TTC549 (cell line): ENCODE results near the gene SYNM.

Experiments
- FAIRE-seq: peaks from 2 replicates; lab custom pipeline; 2012; peaks lifted over from hg19 to GRCh38; lab: Jason Lieb, UNC

The SYNM gene

GRCh38 chr15:99124641-99125040 lies 19.8 kb downstream of the SYNM start:
- FAIRE-seq = no peak

GRCh38 chr15:99125061-99125891 lies 20.4 kb downstream of the SYNM start:
- FAIRE-seq = no peak

- FAIRE-seq = no peak
These were observed 21.3 kb downstream of the SYNM start for GRCh38 chr15:99126131-99126588.

- FAIRE-seq = no peak
These were observed 22.1 kb downstream of the SYNM start for GRCh38 chr15:99126930-99127329.

GRCh38 chr15:99127773-99128172 lies 22.9 kb downstream of the SYNM start:
- FAIRE-seq = no peak

GRCh38 chr15:99128411-99128810 lies 23.5 kb downstream of the SYNM start:
- no peak for FAIRE-seq

- FAIRE-seq = no peak
These were observed 24.8 kb downstream of the SYNM start for GRCh38 chr15:99129644-99130043.

GRCh38 chr15:99130314-99130713 lies 25.4 kb downstream of the SYNM start:
- FAIRE-seq = no peak

GRCh38 chr15:99130765-99131440 lies 26.0 kb downstream of the SYNM start:
- FAIRE-seq = no peak

- FAIRE-seq = no peak
These were observed 26.7 kb downstream of the SYNM start for GRCh38 chr15:99131441-99132023.

- FAIRE-seq = no peak
These were observed 27.2 kb downstream of the SYNM start for GRCh38 chr15:99132122-99132521.

GRCh38 chr15:99132634-99133287 lies 27.9 kb downstream of the SYNM start:
- no peak for FAIRE-seq

GRCh38 chr15:99134317-99134821 lies 29.5 kb downstream of the SYNM start:
- FAIRE-seq = no peak

GRCh38 chr15:99135194-99135593 lies 30.3 kb downstream of the SYNM start:
- FAIRE-seq = no peak

- no peak for FAIRE-seq
These were observed 32.2 kb downstream of the SYNM start for GRCh38 chr15:99137111-99137546.

GRCh38 chr15:99137877-99138276 lies 33.0 kb downstream of the SYNM start:
- no peak for FAIRE-seq

GRCh38 chr15:99138491-99138982 lies 33.7 kb downstream of the SYNM start:
- no peak for FAIRE-seq

GRCh38 chr15:99139276-99139675 lies 34.4 kb downstream of the SYNM start:
- FAIRE-seq = no peak

GRCh38 chr15:99140590-99140989 lies 35.7 kb downstream of the SYNM start:
- no peak for FAIRE-seq

- FAIRE-seq = no peak
These were observed 37.1 kb downstream of the SYNM start for GRCh38 chr15:99141943-99142342.

- FAIRE-seq = no peak
These were observed 37.7 kb downstream of the SYNM start for GRCh38 chr15:99142562-99142961.

GRCh38 chr15:99143242-99143641 lies 38.4 kb downstream of the SYNM start:
- FAIRE-seq = no peak
